ENCODE measurements around the gene SBF2.
"Not testable (repeated sequence)": the region's sequence is repeated elsewhere in the genome, so short reads cannot be mapped to it uniquely, and the experiment has no call there.

- TF ChIP-seq, protein P1, sequence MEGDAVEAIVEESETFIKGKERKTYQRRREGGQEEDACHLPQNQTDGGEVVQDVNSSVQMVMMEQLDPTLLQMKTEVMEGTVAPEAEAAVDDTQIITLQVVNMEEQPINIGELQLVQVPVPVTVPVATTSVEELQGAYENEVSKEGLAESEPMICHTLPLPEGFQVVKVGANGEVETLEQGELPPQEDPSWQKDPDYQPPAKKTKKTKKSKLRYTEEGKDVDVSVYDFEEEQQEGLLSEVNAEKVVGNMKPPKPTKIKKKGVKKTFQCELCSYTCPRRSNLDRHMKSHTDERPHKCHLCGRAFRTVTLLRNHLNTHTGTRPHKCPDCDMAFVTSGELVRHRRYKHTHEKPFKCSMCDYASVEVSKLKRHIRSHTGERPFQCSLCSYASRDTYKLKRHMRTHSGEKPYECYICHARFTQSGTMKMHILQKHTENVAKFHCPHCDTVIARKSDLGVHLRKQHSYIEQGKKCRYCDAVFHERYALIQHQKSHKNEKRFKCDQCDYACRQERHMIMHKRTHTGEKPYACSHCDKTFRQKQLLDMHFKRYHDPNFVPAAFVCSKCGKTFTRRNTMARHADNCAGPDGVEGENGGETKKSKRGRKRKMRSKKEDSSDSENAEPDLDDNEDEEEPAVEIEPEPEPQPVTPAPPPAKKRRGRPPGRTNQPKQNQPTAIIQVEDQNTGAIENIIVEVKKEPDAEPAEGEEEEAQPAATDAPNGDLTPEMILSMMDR (IDR thresholded peaks at IDR 0.05; ENCODE audit: extremely low read depth in 1 of 2, insufficient read depth in 1 of 2, low read depth in 1 of 2, low read length in 2 of 2) = not testable (repeated sequence)
- not testable (repeated sequence) for TF ChIP-seq POLR2A (IDR thresholded peaks at IDR 0.05; ENCODE audit: low read depth, low read length); EZH2 (IDR thresholded peaks at IDR 0.05; ENCODE audit: borderline replicate concordance, low read depth, low read length, severe bottlenecking)
Measured at GRCh38 chr11:9930562-9931331, 363.3 kb downstream of the SBF2 start.
